ENCODE data around the gene PRDM4.

Gene PRDM4

DNA sequence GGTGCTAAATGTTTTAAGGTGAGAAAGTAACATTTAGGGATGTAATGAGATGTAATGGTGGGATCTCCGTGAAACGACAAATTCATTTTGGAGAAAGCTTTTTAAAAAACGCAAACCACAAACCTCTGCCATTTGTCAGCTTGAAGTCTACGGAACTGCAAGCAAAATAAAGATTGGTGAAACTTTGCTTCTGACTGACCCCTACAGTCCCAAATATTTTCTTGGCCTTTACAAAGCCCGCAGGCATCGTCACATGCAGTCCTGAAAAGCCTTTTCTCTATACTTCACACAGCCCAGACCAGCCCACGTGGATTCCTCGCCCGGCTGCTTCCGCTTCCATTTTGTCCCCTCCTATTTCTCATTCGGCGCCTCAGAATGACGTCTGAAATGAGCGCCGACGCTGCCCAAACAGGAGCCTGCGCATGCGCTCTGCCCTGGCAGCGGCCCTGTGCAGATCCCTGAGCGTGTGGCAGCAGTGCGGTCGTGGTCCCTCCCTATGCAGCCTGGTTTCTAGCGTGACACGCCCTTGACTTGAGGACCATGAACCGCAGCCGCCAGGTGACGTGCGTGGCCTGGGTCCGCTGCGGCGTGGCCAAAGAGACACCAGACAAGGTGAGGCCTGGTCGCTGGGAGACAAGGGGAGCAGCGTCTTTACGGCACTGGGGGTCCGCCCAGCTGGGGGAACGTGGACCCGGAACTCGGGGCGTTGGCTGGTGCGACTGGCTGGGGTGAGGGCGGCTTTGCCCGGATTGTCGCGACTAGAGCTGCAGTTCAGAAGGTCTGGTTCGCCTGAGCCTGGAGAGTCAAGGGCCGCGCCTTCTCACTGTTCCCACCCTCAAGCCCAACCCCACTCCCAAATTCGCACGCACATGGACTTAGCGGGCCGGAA is 75.3 kb downstream of the PRDM4 start, which contains the start of gene PWP1 (continued):
- TF ChIP-seq ZNF692 (tag by site-specific recombination; IDR thresholded peaks at IDR 0.05), result peak; percentile 67
- peak; percentile 77 for TF ChIP-seq YY2 (tag by site-specific recombination; IDR thresholded peaks at IDR 0.05)
- TF ChIP-seq ZNF324 (tag by site-specific recombination; IDR thresholded peaks at IDR 0.05), result peak; percentile 23; the same call in 1 of the 2 replicates
- TF ChIP-seq, protein P1, sequence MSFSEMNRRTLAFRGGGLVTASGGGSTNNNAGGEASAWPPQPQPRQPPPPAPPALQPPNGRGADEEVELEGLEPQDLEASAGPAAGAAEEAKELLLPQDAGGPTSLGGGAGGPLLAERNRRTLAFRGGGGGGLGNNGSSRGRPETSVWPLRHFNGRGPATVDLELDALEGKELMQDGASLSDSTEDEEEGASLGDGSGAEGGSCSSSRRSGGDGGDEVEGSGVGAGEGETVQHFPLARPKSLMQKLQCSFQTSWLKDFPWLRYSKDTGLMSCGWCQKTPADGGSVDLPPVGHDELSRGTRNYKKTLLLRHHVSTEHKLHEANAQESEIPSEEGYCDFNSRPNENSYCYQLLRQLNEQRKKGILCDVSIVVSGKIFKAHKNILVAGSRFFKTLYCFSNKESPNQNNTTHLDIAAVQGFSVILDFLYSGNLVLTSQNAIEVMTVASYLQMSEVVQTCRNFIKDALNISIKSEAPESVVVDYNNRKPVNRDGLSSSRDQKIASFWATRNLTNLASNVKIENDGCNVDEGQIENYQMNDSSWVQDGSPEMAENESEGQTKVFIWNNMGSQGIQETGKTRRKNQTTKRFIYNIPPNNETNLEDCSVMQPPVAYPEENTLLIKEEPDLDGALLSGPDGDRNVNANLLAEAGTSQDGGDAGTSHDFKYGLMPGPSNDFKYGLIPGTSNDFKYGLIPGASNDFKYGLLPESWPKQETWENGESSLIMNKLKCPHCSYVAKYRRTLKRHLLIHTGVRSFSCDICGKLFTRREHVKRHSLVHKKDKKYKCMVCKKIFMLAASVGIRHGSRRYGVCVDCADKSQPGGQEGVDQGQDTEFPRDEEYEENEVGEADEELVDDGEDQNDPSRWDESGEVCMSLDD (tag by site-specific recombination; IDR thresholded peaks at IDR 0.05), result 0 out of 2 replicates have a peak, but pooled peaks have one; percentile 34
- TF ChIP-seq ZNF114 (tag by site-specific recombination; IDR thresholded peaks at IDR 0.05), result no peak
- no peak for TF ChIP-seq ZNF626 (tag by site-specific recombination; IDR thresholded peaks at IDR 0.05)
- no peak for TF ChIP-seq OVOL3 (tag by site-specific recombination; IDR thresholded peaks at IDR 0.05)
- TF ChIP-seq KLF7 (tag by site-specific recombination; IDR thresholded peaks at IDR 0.05; ENCODE audit: borderline replicate concordance), result peak; percentile 87
- TF ChIP-seq, protein P2, sequence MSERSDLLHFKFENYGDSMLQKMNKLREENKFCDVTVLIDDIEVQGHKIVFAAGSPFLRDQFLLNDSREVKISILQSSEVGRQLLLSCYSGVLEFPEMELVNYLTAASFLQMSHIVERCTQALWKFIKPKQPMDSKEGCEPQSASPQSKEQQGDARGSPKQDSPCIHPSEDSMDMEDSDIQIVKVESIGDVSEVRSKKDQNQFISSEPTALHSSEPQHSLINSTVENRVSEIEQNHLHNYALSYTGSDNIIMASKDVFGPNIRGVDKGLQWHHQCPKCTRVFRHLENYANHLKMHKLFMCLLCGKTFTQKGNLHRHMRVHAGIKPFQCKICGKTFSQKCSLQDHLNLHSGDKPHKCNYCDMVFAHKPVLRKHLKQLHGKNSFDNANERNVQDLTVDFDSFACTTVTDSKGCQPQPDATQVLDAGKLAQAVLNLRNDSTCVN (tag by site-specific recombination; optimal IDR thresholded peaks at IDR 0.05), result peak; percentile 37
- TF ChIP-seq ZNF2 (tag by site-specific recombination; IDR thresholded peaks at IDR 0.05), result peak; percentile 92
- TF ChIP-seq, protein P3, sequence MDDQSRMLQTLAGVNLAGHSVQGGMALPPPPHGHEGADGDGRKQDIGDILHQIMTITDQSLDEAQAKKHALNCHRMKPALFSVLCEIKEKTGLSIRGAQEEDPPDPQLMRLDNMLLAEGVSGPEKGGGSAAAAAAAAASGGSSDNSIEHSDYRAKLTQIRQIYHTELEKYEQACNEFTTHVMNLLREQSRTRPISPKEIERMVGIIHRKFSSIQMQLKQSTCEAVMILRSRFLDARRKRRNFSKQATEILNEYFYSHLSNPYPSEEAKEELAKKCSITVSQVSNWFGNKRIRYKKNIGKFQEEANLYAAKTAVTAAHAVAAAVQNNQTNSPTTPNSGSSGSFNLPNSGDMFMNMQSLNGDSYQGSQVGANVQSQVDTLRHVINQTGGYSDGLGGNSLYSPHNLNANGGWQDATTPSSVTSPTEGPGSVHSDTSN (CRISPR knock-in tag; IDR thresholded peaks at IDR 0.05), result 0 out of 2 replicates have a peak, but pooled peaks have one; percentile 56
- no peak for TF ChIP-seq MZF1 (tag by site-specific recombination; IDR thresholded peaks at IDR 0.05; ENCODE audit: borderline replicate concordance)
- TF ChIP-seq, protein P4, sequence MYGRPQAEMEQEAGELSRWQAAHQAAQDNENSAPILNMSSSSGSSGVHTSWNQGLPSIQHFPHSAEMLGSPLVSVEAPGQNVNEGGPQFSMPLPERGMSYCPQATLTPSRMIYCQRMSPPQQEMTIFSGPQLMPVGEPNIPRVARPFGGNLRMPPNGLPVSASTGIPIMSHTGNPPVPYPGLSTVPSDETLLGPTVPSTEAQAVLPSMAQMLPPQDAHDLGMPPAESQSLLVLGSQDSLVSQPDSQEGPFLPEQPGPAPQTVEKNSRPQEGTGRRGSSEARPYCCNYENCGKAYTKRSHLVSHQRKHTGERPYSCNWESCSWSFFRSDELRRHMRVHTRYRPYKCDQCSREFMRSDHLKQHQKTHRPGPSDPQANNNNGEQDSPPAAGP (tag by site-specific recombination; IDR thresholded peaks at IDR 0.05), result peak; percentile 82
- peak; percentile 89 for TF ChIP-seq KLF9 (tag by site-specific recombination; IDR thresholded peaks at IDR 0.05; ENCODE audit: low read depth)
- TF ChIP-seq KLF1 (tag by site-specific recombination; IDR thresholded peaks at IDR 0.05), result peak; percentile 84
- peak; percentile 89; the same call in 1 of the 2 replicates for TF ChIP-seq ZNF501 (tag by site-specific recombination; IDR thresholded peaks at IDR 0.05)

DNA sequence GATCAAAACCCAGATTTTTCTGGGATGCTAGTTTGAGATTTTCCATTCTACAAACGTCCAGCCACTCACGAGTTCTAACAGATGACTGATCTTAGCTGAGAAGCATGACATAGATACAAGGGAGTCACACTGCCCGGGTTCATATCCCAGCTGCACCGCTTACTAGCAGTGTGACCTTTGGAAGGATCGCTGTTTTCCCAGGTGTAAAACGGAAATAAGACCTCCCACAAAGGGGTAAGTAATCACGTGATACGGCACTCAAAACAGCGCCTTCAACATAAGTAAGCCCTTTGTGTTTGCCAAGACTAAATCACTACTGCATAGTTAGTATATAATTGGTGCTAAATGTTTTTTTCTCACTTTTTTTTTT is 76.0 kb downstream of the PRDM4 start:
- ChIA-PET POLR2A (no interaction called here), CTCF (interaction anchor here (1.5 kb wide), 1 partner anchor 9 kb away, joined by 15 read pairs; no protein-coding TSS in a partner anchor)
- Histone ChIP-seq H3K9me3 (ENCODE audit: control insufficient read depth, insufficient read depth, low read depth, low read length) (no peaks in the 10 kb centered on the region), H3K4me1 (ENCODE audit: control insufficient read depth, insufficient read depth, low read length) (peaks cover 4% of the 10 kb centered on the region; the same call in 1 of the 2 replicates), H3K27ac (ENCODE audit: extremely low read depth, low read depth, low read length) (peak overlapping the region; percentile 55; the same call in 1 of the 2 replicates), H3K36me3 (ENCODE audit: control insufficient read depth in 2 of 2, insufficient read depth in 1 of 2, low read length in 2 of 2) (peaks cover 16 to 21% of the 10 kb centered on the region in 2 experiments), H3K4me3 (ENCODE audit: low read depth, low read length) (peak overlapping the region; percentile 76)
- TF ChIP-seq ZNF664 (tag by site-specific recombination; IDR thresholded peaks at IDR 0.05), result no peak
- no peak for TF ChIP-seq ZNF621 (tag by site-specific recombination; IDR thresholded peaks at IDR 0.05)
- no peak for TF ChIP-seq SP3 (tag by site-specific recombination; IDR thresholded peaks at IDR 0.05)
- no peak for TF ChIP-seq ZSCAN30 (tag by site-specific recombination; IDR thresholded peaks at IDR 0.05)
- no peak for TF ChIP-seq ZXDB (tag by site-specific recombination; IDR thresholded peaks at IDR 0.05)
- TF ChIP-seq INSM2 (tag by site-specific recombination; IDR thresholded peaks at IDR 0.05), result no peak
- TF ChIP-seq ZNF580 (tag by site-specific recombination; IDR thresholded peaks at IDR 0.05), result peak; percentile 71; the same call in 1 of the 2 replicates
- TF ChIP-seq, protein P2 (tag by site-specific recombination; optimal IDR thresholded peaks at IDR 0.05), result no peak

All from HEK293 (cell line).